GM21526 (cell line): ENCODE data around the gene TUBA4B.

Source experiments
- ATAC-seq: cut with Tn5 transposase; IDR thresholded peaks from one replicate; pipeline ENCODE4 v1.9.1; 2021; ENCODE audit warnings: moderate library complexity; ENCODE audit not compliant: unreplicated experiment, low FRiP score

TUBA4B gene

DNA sequence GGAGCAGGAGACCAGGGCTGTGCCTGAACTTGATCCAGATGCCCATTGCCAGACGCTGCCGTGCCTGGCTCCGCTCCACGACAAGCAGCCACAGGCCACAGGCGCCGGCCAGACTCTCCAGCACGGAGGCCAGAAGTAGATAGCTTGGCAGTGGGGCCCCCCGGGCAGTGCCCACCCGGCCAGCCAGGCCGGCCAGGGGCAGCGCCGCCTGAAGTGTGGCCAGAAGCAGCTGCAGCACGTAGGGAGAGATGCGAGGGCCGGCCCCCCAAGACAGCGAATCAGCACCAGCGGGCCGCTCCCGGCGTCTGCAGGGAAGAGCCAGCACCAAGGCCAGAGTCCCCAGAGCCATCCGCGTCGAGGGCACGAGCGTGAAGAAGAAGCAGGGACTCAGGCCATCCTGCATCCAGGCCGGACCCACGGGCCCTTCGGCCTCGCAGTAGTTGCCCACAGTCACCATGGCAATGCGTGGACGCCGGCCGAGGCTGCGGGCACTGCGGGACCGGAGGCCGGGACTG, 34.8 kb upstream of the TUBA4B start:
- ATAC-seq, result peak; percentile 6

DNA sequence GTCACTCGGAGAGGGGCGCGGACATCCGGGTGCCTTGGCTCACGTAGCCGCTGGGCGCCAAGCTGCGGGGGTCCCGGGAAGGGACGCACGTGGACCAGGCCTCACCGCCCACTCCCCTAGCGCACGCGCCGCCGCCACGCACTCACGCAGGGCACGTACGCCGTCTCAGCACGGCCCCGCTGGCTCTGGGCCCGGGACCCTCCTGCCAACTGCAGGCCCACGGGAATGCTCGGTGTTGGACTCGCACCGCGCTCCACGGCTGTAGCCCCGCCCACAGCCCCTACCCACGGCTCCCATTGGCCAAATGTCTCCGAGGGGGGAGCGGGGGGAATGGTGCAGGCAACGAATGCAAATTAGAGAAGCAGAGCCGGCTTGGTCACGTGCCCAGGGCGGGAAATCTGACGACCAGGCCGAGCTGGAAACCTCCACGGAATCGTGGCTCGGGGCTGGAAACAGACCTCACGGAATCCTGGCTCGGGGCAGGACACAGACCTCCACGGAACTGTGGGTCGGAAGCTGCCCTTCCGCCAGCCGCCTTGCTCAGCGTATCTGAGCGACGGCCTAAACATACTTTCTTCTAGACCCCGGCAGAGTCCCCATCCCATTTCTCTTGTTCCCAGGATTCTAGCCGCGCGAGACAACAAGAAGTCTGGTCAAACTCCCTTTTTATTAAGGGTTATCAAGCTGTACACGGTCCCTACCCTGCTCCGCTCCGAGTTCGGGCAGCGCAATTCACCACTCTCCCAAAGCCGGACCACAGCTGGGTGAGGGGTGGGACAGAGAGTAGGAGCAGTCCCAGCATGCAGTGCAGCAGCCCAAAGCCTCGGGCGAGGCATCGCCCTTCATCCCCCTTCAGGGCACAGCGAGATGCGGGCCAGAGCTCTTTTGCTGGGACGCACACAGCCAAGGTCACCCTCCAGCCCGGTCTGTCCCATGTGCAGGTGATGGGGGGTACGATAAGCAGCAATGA, 34.0 kb upstream of the TUBA4B start, which contains the start of gene ABCB6:
TSS of gene ABCB6 (minus strand) at position 227 of the 970 bp plus-strand sequence. CDS start 285 bp downstream, outside the sequence.
- peak; percentile 58 for ATAC-seq

DNA sequence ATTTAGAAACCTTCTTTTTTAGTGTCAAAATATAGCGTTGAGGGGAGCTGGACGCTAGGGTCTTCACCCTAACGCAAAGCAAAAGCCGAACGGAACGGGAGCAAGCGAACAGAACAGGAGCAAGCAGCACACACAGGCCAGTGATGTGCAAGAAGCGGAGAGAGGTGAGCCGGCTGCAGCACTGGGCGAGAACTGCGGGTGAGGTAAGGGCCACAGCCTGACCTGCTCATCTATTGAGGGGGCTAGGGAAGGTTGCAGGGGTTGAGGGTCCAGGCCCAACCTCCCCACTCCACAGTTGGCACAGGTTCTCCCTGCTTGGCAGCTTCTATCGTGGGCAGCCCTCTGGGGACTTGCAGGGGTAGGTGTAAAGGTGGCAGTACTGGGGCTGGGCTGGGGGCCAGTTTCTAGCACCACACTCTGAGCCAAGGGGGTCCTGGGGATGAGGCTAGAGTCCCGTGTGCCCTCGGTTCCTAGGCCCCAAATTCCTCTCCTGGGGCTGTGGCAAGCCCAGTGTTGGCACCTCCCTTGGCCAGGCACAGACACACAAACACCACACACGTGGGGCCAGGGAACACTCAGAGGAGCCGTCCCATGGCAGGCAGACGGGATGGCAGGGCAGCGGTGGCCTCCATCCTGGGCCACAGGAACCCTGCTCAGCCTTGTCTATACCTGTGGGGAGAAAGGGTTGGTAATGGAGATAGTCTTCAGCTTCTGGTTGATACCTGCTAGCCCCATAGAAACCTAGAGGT, 33.1 kb upstream of the TUBA4B start:
- no peak for ATAC-seq

DNA sequence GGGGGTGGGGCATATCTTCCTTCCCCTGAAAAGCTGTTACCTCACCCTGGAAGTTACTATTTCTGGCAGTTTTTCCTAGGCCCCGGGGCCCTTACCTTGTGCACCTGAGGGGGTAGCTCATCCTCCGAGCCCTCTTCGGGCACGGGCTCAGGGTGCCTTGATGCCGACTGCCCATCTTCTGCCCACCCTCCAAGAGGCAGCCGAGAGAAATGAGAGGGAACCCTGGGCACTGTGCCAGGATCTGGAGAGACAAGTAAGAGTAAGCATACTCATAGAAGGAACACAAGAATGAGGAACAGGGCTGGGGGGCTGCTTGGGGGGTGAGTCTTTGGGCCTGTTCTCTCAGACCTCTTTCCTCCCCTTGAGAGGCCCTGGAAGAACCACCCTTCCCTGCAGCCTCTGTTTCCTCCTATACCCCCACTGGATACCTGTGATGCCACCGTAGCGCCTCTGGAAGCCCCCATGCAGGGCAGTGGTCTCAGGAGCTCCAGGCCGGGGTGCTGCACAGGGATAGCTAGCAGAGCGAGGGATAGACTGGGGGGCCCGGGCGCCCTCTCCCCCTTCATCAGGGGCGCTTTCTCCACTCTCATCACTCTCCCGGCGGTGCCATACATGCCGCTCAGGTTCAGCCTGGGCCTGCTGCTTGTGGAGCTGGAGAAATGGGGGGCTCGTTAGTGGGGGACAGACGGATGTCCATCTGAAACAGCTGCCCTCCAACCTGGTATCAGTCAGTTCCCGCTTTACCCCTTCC, 32.2 kb upstream of the TUBA4B start:
- ATAC-seq, result no peak

DNA sequence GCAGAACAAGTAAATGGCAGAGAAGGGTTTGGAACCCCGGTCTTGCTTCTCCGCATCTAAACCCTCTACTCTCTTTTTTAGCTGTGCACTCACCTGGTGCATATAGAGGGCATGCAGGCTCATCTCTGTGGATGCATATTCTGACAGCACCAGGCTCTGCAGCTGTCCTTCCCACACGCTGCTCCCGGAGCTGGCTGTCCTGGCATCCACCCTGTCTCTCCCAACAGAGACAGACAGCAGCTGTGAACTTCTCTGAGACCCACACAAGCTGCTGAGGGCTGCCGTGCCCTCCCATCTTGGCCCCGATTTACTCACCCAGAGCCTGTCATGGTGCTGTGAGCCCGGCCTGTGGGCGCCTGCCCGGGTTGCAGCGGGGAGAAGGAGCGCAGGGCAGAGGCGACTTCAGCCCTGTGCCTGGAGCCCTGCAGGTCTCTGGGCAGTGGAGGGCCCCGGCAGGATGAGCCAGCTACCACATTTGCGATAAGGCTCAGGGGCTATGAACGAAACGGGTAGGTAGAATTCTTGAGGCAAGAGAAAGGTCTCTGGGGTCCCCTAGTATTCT, 31.0 kb upstream of the TUBA4B start:
- no peak for ATAC-seq

DNA sequence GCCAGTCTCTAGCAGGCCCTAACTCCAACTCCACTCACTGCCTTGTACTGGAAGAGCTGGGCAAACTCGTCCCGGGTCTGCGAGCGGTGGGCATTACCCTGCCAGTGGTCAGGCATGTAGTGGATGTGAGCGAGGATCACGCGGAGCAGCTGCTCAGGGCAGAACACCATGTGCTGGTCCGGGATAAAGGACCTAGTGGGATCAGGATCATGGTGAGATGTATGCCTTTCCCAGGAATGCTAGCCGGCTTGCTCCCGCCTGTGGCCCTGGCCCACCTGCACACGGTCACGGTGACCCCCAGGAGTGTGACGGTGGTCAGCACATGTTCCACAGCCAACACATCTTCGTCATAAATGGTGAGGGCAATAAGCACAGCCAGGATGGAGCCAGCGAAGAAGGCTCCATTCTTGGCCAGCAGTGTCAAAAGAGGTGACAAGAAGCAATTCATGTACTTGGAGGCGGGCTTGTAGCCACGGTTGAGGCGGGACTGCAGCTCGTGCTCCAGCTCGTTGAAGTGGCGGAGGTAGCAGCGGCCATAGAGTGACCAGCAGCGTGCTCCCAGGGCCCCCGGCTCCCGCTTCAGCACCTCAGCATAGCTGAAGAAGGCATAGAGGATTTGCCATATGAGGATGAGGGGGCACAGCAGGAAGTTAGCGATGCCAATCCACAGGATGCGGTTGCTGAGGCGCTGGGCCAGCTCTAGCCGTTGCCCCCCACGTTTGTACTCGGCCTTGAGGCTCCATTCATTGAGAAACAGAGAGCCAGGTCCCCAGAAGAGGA, 29.0 kb upstream of the TUBA4B start:
- no peak for ATAC-seq

DNA sequence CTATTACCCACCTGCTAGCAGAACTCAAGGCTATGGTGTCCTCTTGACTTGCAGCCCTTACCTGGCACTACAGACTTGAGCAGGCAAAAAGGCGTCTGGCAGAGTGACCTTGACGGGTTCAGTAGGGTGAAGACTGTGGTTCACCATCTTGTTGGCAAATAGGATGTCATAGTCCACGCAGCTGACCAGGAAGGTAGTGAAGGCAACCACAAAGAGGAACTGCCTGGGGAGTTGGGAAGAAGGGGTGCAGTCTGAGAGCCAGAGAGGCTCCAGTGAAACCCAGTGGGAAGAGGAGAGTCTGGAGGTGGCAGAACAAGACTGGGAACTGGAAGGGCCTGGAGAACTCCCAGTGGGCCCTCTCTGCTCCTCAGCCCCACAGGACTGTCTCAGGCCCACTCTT, 27.7 kb upstream of the TUBA4B start:
- ATAC-seq, result no peak

DNA sequence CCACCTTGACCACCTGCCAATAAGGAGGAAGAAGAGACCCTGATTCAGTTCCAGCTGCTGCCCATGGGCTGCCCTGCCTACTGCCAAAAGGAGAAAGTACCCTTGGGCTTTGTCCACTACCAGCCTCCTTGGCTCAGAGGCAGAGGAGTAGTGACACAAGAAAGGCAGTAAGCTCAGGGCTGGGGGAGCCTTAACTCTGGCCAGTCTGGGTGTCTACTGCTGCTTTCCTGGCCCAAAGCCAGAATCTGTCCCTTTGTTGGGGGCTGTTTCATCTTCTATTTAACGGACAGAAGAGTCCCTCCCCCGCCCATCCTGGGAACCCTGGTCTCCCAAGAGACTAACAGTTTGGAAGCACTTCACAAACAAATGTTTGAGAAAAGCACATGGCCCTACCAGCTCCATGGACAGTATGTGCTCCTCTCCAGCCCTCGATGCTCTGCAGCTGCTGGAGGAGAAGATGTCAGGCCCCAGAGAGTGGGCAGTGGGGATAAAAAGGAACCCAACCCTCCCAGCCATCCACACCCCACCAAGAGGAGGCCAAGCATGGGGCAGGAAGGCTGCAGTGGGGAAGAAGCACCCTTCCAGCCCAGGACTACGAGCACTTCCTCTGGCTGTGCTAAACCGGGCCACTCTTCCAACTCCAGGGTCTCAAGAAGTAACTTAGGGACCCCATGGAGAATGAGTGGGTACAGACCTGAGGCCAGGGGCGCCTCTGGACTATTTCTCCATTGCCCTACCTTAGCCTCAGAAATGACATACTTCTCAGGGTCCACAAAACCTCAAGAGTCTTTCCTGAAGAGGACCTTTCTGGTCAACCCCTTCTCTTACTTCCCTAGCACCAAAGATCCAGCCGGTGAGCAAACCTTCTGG, 24.8 kb upstream of the TUBA4B start:
- ATAC-seq, result no peak

DNA sequence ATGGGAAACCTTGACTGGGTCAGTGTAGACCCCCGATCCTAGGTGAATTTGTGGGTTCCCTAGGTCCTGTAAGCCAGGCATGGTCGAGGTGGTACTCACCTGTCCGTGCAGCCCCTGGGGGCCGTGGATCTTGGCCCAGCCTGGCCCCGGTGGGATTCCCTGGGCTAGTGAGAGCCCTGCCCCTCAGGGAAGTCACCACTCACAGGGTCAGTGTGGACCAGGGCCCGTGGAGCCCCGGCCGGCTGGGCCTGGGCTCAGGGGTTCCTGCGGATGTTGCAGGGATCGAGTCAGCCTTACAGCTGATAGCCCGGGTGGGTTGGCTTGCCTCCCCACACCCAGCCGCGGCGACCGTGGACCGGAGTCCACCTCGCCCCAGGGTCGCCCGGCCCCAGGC, 24.1 kb upstream of the TUBA4B start:
- ATAC-seq, result peak; percentile 9

DNA sequence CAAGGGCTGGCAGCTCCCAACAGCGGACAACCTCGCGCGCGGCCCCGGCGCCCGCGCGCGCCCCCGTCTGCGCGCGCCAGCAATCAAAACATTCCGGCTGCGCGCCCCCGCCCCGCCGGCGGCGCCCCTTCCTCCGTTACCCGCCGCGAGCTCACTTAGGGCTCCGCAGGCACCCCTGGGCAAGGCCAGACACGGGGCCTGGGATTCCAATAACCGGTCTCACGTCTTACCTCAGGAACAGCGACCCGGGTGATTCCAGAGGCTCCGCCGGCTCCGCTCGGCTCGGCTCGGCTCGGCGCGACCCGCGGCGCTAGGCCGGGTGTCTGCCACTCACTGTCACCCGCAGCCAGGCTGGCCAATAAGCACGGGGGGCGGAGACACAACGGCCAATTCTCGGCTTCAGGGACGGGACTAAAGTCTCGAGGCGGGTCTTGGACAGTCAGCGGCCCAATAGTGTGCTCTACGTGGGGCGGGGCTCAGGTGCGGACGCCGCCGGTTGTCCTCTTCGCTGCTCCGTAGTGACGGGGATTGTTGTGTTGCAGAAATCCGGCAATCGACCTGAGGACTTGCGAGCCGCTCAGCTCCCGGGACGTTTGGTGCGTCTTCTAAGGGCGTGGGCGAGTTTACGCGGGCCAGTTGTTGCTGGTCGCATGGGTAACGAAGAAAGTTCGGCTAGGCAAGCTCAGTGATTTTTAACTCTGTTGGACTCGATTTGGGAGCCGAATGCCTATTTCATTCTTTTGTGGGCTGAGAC, 23.6 kb upstream of the TUBA4B start, which contains the start of the genes ANKZF1 and ATG9A:
TSS of gene ANKZF1 (plus strand) at position 502 of the 754 bp plus-strand sequence. CDS start 452 bp downstream, outside the sequence.
TSS of gene ATG9A (minus strand) at position 332 of the 754 bp plus-strand sequence. CDS start 1,612 bp downstream, outside the sequence.
- ATAC-seq, result peak; percentile 92

DNA sequence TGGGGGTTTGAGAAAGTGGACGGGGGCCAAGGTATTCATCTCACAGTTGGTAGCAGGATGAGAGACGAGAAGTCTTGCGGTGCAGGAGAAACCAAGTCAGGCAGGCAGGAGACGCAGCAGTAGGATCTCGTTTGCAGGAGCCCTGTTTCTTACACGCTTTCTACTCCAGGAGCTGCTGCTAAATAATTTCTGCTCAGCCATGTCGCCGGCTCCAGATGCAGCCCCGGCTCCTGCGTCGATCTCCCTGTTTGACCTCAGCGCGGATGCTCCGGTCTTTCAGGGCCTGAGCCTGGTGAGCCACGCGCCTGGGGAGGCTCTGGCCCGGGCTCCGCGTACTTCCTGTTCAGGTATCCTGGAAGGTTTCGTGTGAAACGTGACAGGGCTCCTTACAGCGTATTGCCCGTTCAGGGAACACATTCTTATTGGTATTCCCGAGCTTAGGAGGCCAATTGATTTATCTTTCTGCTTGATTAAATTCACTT, 22.9 kb upstream of the TUBA4B start:
- no peak for ATAC-seq

DNA sequence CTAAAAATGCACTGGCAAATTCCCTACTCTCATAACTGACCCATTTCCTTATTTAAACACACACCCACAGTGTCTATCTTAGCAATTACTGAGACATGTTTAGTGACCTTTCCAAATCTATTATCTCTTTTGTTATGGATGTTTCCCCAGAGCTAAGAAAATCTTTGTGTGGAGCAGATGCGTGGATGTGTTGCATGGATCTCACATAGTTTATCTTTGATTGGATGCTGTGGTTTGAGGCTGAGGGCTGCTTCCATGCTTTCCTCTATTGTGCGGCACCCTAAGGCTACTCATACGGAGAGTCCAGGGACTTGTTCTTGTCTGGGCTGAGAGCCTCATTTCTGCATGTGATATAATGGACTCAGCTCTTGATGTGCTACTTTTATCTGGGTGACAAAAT, 18.7 kb upstream of the TUBA4B start:
- no peak for ATAC-seq

DNA sequence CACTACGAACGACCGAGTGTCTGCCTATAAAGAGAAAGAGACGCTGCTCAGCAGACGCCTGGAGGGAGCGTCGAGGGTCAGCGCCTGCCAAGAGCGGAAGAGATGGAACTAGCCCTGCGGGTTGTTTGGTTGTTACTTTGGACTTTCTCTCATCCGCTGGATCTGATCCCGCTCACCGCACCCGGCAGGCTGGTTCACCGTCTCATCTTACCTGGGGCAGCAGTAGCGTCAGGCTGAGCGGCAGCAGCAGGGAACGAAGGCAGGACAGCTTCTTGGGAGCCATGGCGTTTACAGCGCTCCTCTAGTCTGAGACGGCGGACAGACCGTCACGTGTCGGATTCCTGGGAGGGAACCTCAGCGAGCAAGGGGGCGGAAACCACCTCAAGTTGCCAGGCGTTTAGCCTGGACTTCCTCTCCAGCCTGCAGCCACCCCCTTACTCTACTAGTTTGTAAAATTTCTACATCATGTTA, 9.7 kb upstream of the TUBA4B start:
- ATAC-seq, result no peak

DNA sequence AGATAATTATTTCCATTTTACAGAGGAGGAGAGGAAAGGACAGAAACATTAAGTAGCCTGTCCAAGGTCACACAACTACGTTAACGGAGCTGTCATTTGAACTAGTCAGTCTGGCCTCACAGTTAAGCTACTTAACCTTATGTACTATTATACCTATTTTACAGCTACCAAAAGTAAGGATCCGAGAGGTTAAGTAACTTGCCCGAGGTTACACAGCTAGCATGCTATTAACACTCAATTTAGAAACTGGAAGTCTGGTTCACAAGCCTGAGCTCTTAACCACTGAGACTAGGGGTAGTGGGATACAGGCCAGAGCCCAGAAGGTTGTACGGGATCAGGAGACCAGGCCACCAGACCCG, 8.3 kb upstream of the TUBA4B start:
- no peak for ATAC-seq

DNA sequence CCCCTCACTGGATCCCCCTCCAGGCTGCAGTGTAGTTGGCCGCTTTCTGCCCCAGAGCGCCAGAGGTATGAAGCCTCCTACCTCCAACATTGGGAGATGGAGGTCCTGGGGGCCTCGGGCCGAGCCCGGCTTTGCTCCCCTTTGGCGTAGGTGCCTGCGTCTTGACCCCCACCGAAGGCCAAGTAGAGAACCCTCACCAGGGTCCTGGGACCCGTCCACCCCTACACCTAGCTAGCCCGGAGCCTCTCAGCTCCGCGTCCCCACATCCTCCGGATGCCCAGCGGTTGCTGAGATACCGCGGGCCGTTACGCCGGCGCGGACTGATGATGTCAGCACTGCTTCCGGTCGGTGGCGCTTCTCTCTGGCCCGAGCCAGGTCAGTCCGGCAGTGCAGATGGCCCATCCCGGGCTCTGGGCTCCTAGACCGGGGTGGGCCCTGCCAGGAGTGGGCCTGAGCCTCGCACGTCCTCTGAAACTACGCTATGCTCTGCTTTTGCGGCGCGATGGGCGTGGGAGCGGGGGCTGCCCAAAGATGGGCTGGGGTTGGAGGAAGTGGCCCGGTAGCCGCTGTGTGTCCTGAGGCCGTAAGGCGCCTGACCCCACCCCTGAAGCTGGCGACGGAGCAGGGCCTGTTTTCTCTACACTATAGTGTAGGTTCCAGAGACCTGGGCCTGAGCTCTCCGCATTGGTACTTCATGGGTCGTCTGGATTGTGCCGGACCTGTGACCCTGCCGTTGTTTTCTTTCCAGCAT, 7.7 kb upstream of the TUBA4B start, which contains the start of the genes GLB1L and STK16:
TSS of gene GLB1L (minus strand) at position 297 of the 751 bp plus-strand sequence. CDS start 1,871 bp downstream, outside the sequence.
TSS of gene STK16 (plus strand) at position 332 of the 751 bp plus-strand sequence. CDS start 521 bp downstream, outside the sequence.
- ATAC-seq, result peak; percentile 76

DNA sequence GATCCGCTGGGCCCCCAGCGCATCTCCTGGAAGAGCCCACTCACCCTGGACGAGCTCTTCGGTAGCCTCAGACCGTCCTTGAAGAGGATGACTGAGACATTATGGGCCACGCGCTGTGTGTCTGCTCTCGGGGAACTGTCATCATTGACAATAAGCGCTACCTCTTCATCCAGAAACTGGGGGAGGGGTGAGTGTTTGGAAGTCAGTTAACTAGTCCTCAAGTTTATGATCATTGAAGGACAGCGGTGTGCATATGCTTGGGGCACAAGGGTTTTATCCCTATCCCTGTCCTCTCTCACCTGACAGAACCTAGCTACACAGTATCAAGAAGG, 7.2 kb upstream of the TUBA4B start:
- ATAC-seq, result no peak
